Renal pelvis (tissue), 4 donors: ENCODE measurements around the gene APLF. TPM values are rescaled to one million over a fixed set of nuclear protein-coding genes. Genes with fewer than 3 reads are reported as not detected.
"Not testable (repeated sequence)": the region's sequence is repeated elsewhere in the genome, so short reads cannot be mapped to it uniquely, and the experiment has no call there.

ENCODE experiments used
- DNase-seq: peaks from one replicate; pipeline ENCODE4 v3.0.0-alpha.2; 2013
- polyA plus RNA-seq, 3 donors: library from polyadenylated mRNA; unstranded; fragments of 120-200 nt; gene quantifications; one replicate each; pipeline ENCODE4 v1.2.1, GENCODE V29; 2013; ENCODE audit not compliant: insufficient read length in 3 of 3

The APLF gene
- polyA plus RNA-seq, 3 donors: 3.7 to 4.2 (median 3.8) TPM

- not testable (repeated sequence) for DNase-seq
Measured at GRCh38 chr2:68526943-68527342, 59.6 kb downstream of the APLF start.

- DNase-seq: not testable (repeated sequence)
Measured at GRCh38 chr2:68527343-68528081, 60.1 kb downstream of the APLF start.

GRCh38 chr2:68529156-68529555 is 61.8 kb downstream of the APLF start:
- not testable (repeated sequence) for DNase-seq

- not testable (repeated sequence) for DNase-seq
Measured at GRCh38 chr2:68529651-68530050, 62.3 kb downstream of the APLF start.

- no peak for DNase-seq
Measured at GRCh38 chr2:68536000-68536399, 68.6 kb downstream of the APLF start.

GRCh38 chr2:68537011-68537410 is 69.6 kb downstream of the APLF start:
- DNase-seq: no peak

GRCh38 chr2:68537809-68538208 is 70.4 kb downstream of the APLF start:
- no peak for DNase-seq

GRCh38 chr2:68544811-68545210 is 77.4 kb downstream of the APLF start:
- no peak for DNase-seq

GRCh38 chr2:68548396-68548795 is 81.0 kb downstream of the APLF start:
- no peak for DNase-seq

- DNase-seq: no peak
Measured at GRCh38 chr2:68553098-68553497, 85.7 kb downstream of the APLF start.

GRCh38 chr2:68555425-68556206 is 88.2 kb downstream of the APLF start:
- not testable (repeated sequence) for DNase-seq

- DNase-seq: no peak
Measured at GRCh38 chr2:68556381-68556780, 89.0 kb downstream of the APLF start.

GRCh38 chr2:68558576-68558975 is 91.2 kb downstream of the APLF start:
- no peak for DNase-seq

GRCh38 chr2:68559692-68560091 is 92.3 kb downstream of the APLF start:
- DNase-seq: no peak

- no peak for DNase-seq
Measured at GRCh38 chr2:68560545-68560944, 93.2 kb downstream of the APLF start.

GRCh38 chr2:68561372-68561771 is 94.0 kb downstream of the APLF start:
- DNase-seq: no peak

GRCh38 chr2:68562934-68563333 is 95.5 kb downstream of the APLF start:
- DNase-seq: no peak

- no peak for DNase-seq
Measured at GRCh38 chr2:68564426-68564825, 97.0 kb downstream of the APLF start.

- DNase-seq: no peak
Measured at GRCh38 chr2:68565273-68565672, 97.9 kb downstream of the APLF start.

- no peak for DNase-seq
Measured at GRCh38 chr2:68565858-68566257, 98.5 kb downstream of the APLF start.

GRCh38 chr2:68566362-68566761 is 99.0 kb downstream of the APLF start:
- DNase-seq: no peak

- no peak for DNase-seq
Measured at GRCh38 chr2:68568116-68568515, 100.7 kb downstream of the APLF start.

- DNase-seq: no peak
Measured at GRCh38 chr2:68569604-68570003, 102.2 kb downstream of the APLF start.
